DMS53 treated with DMSO at 0.1 percent for 48 hours (cell line): ENCODE data around the gene PAFAH1B2.

Source experiments
- DNase-seq: peaks from one replicate; lab custom pipeline; 2025; ENCODE audit not compliant: unreplicated experiment; lab: John Stamatoyannopoulos, UW

PAFAH1B2 gene

DNA sequence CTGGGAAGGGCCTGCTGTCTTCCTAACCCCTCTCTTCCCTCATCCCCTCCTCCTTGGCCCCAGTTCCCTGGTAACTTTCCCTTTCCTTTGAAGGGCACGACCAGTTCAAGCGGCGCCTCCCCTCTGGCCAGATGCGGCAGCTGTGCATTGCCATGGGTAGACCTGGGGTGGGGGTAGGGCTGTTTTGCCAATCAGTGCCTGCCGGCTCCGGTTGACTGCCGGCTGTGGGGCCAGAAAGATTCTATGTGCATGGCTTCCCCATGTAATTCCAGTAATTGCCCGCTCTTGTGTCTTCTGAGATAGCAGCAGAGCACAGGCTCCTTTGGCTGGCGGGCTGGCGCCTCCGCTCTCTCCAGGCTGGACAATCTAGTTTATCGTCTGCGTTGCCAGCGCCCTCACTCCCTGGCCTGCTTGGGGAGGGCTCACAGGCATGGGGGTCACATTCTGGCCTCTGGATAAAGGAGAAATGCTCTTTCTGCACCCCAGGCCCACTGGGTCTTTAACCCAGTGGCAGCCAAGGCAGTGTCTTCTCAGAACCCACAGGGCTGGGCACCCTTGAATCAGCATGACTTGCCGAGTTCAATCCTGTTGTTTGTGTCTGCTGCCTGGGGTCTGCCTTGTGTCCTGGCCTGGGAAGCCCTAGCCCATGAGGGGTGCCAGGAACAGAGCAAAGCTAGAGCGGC, 43.9 kb downstream of the PAFAH1B2 start:
- DNase-seq, result no peak

DNA sequence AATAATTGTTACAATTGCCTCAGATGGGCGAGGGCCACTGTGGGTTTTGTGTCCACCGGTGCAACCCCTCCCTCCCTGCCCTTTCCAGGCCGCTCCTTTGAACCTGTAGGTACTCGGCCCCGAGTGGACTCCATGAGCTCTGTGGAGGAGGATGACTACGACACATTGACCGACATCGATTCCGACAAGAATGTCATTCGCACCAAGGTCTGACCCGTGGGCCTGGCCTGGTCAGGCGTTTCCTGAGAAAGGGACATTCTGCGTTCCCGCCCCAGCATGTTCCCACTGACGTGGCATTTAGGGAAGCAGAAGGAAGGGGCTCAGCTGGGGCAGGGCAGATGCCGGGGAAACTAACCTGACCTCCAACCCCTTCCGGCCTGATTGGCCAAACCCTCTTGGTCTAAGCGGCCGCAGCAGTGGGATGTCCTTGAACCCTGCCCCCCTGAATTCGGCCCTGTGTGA, 44.6 kb downstream of the PAFAH1B2 start:
- DNase-seq, result no peak

DNA sequence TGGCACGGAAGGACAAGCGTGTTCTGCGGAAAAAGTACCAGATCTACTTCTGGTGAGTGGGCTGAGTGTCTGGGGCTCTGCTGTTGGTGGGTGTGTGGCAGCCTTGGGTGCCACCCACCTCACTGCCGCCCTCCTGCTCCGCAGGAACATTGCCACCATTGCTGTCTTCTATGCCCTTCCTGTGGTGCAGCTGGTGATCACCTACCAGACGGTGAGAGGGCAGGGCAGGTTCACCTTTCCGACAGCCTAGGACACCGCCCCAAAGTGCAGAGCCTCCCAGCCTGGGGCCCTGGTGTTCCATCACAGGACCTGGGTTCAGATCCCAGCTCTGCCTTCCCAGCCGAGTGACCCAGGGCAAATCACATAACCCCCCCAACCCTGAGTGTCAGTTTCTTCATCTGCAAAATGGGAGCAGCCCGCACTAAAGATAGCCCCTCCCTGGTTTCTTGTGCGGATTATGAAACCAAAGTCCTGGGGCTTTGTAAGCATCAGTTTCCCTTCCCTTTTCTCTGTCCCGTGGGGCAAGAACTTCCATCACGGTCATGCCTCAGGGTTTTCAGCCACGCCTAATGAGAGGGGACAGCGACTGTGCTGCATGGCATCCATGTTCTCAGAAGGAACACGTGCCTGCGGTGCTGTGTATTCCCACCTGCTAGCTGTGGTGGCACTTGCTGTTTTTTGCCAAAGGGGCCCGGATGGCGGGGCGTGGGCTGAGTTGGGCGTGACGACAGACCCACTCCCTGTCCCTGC, 45.3 kb downstream of the PAFAH1B2 start:
- no peak for DNase-seq

DNA sequence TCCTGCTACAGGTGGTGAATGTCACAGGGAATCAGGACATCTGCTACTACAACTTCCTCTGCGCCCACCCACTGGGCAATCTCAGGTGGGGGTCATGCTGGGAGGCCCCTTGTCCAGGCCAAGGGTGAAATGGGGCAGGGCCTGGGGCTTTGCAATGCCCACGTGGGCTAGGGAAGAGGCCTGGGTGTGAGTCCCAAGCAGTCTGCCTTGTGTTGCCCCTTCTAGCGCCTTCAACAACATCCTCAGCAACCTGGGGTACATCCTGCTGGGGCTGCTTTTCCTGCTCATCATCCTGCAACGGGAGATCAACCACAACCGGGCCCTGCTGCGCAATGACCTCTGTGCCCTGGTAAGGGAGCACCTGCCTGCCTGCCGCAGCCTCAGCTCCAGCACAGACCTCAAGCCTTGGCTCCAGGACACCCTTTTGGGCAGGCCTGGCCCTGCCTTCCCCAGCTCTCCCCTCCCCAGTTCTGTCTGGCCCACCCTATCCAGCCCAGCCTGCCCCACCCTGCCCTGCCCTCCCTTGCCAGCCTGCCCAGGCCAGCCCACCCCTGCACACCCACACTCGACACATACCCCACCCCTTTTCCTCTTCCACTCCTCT, 46.0 kb downstream of the PAFAH1B2 start:
- no peak for DNase-seq

DNA sequence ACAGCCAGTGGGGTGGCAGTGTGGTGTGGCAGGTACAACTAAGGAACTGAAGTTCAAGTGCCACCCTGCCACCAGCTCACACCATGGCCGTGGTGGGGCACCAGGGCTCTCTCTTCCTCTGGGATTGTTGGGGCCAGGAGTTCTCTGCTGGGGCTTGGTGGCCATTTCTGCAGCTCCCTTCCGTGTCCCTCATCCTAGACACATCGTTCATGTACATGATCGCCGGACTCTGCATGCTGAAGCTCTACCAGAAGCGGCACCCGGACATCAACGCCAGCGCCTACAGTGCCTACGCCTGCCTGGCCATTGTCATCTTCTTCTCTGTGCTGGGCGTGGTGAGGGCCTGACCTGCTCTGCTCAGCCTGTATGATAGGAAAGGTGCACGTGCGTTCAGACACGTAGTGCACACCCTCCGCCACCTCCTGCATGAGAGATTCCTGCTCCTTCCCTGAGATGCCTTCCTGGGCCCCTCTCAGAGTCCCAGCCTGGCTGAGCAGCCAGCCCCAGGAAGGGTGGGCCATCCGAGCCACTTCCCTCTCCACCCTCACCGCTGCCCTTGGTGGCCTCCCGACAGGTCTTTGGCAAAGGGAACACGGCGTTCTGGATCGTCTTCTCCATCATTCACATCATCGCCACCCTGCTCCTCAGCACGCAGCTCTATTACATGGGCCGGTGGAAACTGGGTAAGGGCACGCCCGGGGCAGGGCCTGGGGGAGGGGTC, 47.8 kb downstream of the PAFAH1B2 start:
- DNase-seq, result no peak

DNA sequence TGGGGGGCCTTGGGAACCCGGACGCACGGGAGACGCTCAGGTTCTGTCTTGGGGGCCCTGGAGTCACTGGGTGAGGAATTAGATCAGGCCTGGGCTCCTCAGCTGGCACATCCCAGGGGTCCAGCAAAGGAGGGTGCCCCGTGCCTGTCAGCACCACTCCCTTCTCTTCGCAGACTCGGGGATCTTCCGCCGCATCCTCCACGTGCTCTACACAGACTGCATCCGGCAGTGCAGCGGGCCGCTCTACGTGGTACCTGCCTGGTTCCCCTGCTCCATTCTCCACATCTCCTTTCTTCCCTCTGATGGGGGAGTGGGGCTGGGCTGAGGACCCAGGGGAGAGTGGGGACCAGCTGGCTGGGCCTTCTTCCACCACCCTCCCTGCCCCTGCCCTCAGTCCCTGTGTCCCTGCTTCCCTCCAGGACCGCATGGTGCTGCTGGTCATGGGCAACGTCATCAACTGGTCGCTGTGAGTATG, 48.4 kb downstream of the PAFAH1B2 start:
- no peak for DNase-seq

DNA sequence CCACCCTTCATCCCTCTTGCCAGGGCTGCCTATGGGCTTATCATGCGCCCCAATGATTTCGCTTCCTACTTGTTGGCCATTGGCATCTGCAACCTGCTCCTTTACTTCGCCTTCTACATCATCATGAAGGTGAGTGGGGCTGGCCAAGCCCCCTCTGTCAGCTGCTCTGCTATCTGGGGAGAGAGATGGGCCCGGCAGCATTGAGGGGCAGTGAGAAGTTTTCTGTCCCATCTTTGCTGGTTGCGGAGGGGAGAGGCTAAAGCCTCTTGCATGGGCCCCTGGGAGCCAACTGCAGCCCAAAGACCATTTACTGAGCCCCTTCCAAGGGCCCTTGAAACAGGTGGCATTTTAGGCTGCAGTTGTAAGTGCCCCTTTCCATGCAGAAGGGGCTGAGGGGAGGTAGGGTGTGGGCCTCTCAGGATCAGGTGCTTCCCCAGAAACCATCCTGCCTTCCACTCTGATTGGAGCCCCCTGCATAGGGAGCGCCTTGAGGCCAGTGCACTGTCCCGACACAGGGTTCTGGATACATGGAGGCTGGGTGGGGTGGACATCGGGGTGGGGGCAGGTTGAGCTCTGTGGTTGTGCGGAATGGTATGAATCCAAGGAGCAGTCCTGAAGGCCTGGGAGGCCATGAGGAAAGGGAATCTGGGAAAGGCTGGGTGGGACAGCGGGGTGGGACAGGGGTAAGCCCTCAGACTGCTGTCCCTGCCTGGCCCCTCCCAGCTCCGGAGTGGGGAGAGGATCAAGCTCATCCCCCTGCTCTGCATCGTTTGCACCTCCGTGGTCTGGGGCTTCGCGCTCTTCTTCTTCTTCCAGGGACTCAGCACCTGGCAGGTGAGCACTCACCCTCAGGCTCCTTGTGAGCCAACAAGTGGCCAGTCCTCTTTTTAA, 49.3 kb downstream of the PAFAH1B2 start:
- no peak for DNase-seq

DNA sequence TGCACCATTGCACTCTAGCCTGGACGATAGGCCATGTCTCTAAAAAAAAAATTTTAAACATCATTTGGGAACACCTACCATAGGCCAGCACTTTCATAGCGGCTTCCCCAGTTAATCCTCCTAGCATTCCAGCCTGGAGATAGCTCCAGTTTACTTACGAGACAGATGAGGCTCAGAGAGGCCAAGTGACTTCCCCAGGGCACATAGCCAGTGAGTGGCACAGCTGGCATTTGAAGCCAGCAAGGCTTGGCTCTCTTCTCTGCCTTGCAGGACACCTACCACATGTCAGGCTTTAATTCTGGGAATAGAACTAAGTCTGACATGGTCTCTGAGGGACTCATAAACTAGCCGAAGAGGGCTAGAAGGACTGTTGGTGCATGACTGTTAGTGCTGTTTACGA, 50.2 kb downstream of the PAFAH1B2 start:
- no peak for DNase-seq

DNA sequence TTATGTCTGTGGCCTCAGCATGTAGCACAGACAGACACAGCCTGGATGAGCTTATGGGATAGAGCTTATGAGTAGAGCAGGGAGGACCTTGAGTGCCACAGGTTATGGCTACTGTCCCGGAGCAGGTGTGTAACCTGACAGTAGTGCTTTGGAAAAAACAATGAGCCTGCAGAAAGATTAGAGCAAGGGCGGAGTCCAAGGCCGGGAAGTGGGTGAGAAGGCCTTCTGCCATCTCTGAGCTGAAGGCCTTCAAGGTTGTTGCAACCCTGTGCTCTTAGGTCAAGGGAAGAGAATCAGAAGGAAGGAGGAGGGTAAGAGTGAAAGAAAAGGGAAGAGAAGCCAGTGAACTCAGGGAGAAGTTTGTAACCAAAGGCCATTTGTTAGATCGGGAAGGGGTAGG, 51.2 kb downstream of the PAFAH1B2 start:
- DNase-seq, result no peak

DNA sequence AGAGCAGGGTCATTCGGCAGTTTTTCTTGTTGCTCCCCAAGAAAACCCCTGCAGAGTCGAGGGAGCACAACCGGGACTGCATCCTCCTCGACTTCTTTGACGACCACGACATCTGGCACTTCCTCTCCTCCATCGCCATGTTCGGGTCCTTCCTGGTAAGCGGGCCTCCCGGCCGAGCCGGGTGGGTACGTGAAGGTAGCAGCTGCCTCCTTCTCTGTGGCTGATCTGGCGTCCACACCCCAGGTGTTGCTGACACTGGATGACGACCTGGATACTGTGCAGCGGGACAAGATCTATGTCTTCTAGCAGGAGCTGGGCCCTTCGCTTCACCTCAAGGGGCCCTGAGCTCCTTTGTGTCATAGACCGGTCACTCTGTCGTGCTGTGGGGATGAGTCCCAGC, 51.7 kb downstream of the PAFAH1B2 start:
- DNase-seq, result no peak

DNA sequence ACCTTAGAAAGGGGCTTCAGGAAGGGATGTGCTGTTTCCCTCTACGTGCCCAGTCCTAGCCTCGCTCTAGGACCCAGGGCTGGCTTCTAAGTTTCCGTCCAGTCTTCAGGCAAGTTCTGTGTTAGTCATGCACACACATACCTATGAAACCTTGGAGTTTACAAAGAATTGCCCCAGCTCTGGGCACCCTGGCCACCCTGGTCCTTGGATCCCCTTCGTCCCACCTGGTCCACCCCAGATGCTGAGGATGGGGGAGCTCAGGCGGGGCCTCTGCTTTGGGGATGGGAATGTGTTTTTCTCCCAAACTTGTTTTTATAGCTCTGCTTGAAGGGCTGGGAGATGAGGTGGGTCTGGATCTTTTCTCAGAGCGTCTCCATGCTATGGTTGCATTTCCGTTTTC, 52.9 kb downstream of the PAFAH1B2 start:
- no peak for DNase-seq

DNA sequence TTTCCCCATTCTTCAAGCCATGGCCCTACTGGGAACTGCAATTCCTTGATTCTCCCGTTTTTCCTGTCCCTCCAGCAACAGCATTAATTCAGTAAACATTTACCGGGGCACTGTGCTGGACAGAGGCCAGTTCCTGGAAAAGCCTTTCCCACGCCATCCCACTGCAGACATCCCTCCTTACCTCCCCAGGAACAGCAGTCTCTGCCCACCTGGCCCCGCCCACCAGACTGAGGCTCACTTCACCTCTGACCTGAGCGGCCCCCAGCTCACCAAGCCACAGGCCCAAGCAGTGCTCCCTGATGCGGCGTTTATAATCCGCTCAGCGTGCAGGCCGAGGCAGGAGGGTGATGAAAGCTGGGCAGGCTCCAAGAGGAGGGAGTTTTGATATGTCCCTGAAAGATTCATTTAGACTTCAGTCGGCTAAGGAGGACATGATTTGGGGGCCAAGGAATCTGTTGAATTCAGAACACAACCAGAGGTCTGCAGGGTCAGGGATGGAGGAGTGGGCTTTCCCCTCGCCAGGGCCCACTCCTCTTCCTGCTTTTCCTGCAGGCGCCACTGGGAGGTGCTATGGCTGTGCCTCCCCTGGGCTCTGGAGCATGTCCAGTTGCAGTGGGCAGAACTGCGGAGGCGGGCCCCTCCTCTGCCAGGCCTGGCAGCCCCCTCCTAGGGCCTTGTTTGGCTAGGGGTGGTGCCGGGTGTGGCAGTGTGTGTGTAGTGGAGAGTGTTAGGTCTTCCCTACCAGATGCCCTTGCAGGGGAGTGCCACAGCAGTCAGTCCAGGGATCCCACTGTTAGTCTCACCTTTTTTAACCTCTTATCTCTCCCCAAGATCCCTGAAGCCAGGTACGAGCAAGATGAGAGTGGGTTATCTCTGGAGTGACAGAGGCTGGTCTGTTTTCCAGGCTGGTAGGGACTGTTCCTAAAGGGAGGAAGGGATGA, 53.7 kb downstream of the PAFAH1B2 start:
- DNase-seq, result no peak

DNA sequence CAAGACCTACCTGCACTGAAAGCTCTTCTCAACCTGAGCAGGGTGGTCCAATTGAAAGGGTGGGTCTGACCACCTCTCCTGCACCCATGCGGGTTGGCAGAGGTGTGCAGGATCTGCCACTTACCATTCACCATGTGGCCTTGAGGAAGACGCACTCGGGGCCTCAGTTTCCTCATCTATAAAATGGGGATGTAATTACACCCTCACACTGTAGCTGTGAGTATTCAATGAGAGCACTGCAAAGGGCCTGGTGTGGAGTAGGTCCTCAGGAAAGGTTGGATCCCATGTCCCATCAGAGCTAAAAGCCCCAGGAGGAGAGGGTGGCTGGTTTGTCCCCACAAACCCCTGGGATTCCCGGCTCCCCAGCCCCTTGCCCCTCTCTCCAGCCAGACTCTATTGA, 54.5 kb downstream of the PAFAH1B2 start:
- DNase-seq, result no peak

DNA sequence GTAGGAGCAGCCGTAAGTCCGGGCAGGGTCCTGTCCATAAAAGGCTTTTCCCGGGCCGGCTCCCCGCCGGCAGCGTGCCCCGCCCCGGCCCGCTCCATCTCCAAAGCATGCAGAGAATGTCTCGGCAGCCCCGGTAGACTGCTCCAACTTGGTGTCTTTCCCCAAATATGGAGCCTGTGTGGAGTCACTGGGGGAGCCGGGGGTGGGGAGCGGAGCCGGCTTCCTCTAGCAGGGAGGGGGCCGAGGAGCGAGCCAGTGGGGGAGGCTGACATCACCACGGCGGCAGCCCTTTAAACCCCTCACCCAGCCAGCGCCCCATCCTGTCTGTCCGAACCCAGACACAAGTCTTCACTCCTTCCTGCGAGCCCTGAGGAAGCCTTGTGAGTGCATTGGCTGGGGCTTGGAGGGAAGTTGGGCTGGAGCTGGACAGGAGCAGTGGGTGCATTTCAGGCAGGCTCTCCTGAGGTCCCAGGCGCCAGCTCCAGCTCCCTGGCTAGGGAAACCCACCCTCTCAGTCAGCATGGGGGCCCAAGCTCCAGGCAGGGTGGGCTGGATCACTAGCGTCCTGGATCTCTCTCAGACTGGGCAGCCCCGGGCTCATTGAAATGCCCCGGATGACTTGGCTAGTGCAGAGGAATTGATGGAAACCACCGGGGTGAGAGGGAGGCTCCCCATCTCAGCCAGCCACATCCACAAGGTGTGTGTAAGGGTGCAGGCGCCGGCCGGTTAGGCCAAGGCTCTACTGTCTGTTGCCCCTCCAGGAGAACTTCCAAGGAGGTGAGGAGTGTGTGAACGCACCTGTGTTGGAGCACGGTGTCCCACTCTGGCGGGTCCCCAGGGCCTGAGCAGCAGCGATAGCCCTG, 55.2 kb downstream of the PAFAH1B2 start, which contains the start of gene TAGLN:
Gene TAGLN (plus strand): TSS at position 318 of the 863 bp plus-strand sequence. CDS start 3,644 bp downstream, outside the sequence.
- no peak for DNase-seq

DNA sequence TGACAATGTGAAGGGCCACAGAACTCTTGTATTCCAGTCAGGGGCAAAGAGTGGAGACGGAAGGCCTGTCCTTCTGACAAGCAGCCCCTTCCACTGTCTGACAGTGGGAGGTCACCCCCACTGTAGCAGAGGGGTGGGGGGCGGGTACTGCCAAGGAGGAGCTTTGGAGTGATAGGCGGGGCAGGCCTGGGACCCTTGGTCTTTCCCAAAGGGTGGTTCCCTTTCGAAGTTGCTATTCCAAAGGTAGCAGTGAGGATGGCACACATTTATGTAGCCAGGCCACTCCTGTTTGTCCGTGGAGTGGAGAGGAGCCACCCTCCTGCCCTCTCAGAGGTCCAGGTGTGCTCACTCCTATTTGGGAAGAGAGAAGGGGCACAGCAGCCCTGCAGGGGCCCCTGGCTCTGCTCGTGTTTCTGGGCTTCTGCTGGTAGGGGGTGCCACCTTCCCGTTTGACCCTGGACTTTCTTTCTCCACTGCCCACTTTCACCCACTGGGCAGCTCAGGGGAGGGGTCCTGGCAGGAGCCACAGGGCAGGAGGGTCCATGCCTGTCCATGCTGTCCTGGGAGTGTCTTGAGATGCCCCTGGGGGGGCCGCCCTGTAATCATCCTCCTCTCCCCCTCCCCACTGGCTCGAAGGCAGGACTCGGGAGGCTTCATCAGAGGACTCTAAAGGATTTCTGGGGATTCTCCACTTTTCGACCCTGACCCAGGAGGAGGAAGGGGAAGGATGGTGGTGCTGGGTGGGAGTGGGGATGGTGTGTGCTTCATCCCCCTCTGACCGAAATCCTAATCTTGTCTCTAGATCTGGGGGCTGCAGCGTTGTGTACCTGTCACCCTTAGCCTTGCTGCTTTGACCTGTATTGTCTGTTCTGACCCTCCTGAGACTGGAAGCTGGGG, 56.1 kb downstream of the PAFAH1B2 start:
- no peak for DNase-seq

DNA sequence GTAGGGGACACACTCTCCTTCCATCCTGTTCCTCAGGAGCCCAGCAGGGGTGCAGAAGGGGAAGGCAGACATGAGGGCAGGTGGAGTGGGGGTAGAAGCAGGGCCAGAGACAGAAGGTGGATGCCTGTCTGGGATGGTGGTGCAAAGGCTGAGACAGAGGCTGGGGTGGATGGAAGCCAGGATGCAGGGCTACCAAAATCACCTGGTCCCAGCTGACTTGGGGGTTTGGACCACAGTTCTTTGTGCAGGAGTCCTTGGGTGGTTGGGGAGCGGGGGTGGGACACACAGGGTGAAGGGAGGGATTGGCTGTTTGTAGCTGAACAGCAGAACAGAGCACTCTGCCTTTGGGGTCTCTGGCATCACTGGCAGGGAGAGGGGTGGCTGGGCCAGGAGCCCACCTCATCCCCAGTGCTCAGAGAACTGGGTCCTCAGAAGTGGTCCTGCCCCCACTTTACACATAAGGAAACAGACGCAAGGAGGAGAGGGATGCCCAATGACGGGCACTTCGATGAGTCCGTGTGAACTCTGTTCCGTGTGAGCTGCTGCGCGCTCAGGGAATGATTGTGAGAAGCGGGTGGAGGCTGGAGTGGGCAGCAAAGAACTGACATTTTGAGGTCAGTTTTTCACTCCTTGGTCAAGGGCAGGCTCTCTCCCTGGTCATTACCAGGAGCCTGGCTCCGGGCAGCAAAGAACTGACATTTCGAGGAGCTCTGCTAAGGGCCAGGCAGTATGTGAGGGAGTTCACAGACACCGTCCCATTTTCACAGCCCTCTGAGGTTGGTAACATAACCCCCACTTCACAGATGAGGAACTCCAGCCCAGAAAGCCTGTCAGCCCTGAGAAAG, 56.9 kb downstream of the PAFAH1B2 start:
- DNase-seq, result no peak
